Transverse colon (tissue), 4 donors: ENCODE measurements around the gene AGPAT1. TPM values are rescaled to one million over a fixed set of nuclear protein-coding genes. Genes with fewer than 3 reads are reported as not detected.

Experiments used
- DNase-seq: peaks from one replicate; pipeline ENCODE4 v3.0.0-alpha.2; 2019
- H3K27ac ChIP-seq, 4 donors: fragments of 200-600 bp; sonication (generic); 2 replicates each; pipeline ENCODE4 v1.5.1; 2016 to 2018; ENCODE audit warnings: inconsistent platforms in 4 of 4
- H3K27me3 ChIP-seq: fragments of 200-600 bp; sonication (generic); 2 replicates; pipeline ENCODE4 v1.5.1; 2017; ENCODE audit warnings: inconsistent platforms
- H3K36me3 ChIP-seq, 4 donors: fragments of 200-600 bp; sonication (generic); 2 replicates each; pipeline ENCODE4 v1.5.1; 2017 to 2019; ENCODE audit warnings: inconsistent platforms in 4 of 4
- H3K4me1 ChIP-seq, 4 donors: fragments of 200-600 bp; sonication (generic); 2 replicates each; pipeline ENCODE4 v1.5.1; 2017 to 2020; ENCODE audit warnings: inconsistent platforms in 4 of 4
- H3K4me3 ChIP-seq, 4 donors: fragments of 200-600 bp; sonication (generic); 1 replicate in 1 of 4; 2 replicates in 3 of 4; pipeline versions ENCODE4 v1.5.1 to v1.6.1; 2017 to 2019; ENCODE audit warnings: inconsistent platforms in 4 of 4
- H3K9me3 ChIP-seq, 2 donors: fragments of 200-600 bp; sonication (generic); 2 replicates each; pipeline ENCODE4 v1.5.1; 2017 to 2019; ENCODE audit warnings: inconsistent platforms in 2 of 2
- CTCF ChIP-seq, 5 experiments: fragments of 200-600 bp in 3 of 5; fragments of 450-650 bp in 2 of 5; sonication (generic) in 3 of 5; IDR thresholded peaks; 1 replicate in 2 of 5; 2 replicates in 3 of 5; pipeline ENCODE4 v1.5.1; 2016 to 2017; ENCODE audit warnings: antibody characterized with exemption in 5 of 5, inconsistent platforms in 3 of 5, mild to moderate bottlenecking in 2 of 5, moderate library complexity in 1 of 5
- EP300 ChIP-seq: sonication (generic); formaldehyde crosslinking; IDR thresholded peaks from one replicate; pipeline ENCODE4 v1.6.1; 2017; ENCODE audit warnings: antibody characterized with exemption, low read depth
- POLR2A ChIP-seq: fragments of 450-650 bp; IDR thresholded peaks from one replicate; pipeline ENCODE4 v1.6.1; 2016; ENCODE audit warnings: antibody characterized with exemption, mild to moderate bottlenecking, moderate library complexity
- POLR2AphosphoS5 ChIP-seq, 3 donors: sonication (generic); formaldehyde crosslinking; IDR thresholded peaks; one replicate each; pipeline ENCODE4 v1.6.1; 2016; ENCODE audit warnings: antibody characterized with exemption in 3 of 3
- WGBS, 2 donors: methylation state at CpG; one replicate each; pipeline ENCODE4 v1.1.5; 2018; ENCODE audit warnings: low coverage in 1 of 2; 5-methylcytosine and 5-hydroxymethylcytosine counted together
- in situ Hi-C, 4 donors: fragments of 200-750 bp; cut with MboI; loops; one replicate each; pipeline versions ENCODE4 v1.15.0 to v1.15.1; 2017; ENCODE audit warnings: low sequenced_read_pairs in 3 of 4, low pct_ligation_motif_present in 1 of 4, low pct_unique_long_range_greater_than_20kb in 1 of 4
- intact Hi-C: fragments of 100-400 bp; cut with DNase I; formaldehyde crosslinking; loops from one replicate; pipeline ENCODE4 v1.15.1; 2023; ENCODE audit warnings: low total_unique reads
- total RNA-seq, 4 donors: library from RNA; depleted of rRNA; stranded (reverse); fragments of >200 nt; gene quantifications; one replicate each; pipeline ENCODE4 v1.1.0, GENCODE V29; 2016

AGPAT1 gene
- total RNA-seq, 4 donors from 2014 or later = 17.9 to 67.2 (median 50.1) TPM

- no peaks in the 10 kb centered on the region for H3K27me3 ChIP-seq
- intact Hi-C loops (no loop called here), in situ Hi-C loops (no loop called here)
- TF ChIP-seq POLR2A (no peak), EP300 (no peak), POLR2AphosphoS5 (IDR thresholded peaks at IDR 0.05) (no peak), CTCF (IDR thresholded peaks at IDR 0.05) (no peak)
- 80 to 97% methylated on average over 4 to 11 of the region's 11 CpGs for WGBS, 2 donors
- no peak overlapping the region for H3K4me3 ChIP-seq
- peaks cover 6 to 22% (median 9%) of the 10 kb centered on the region in 4 donors for H3K4me1 ChIP-seq
- no peak overlapping the region for H3K27ac ChIP-seq
- no peaks in the 10 kb centered on the region for H3K9me3 ChIP-seq
- DNase-seq = no peak
- peaks cover 0 to 12% (median 0%) of the 10 kb centered on the region in 4 donors for H3K36me3 ChIP-seq
Observed at GRCh38 chr6:32170294-32170693, 5.6 kb downstream of the AGPAT1 start.

- DNase-seq = no peak
- Histone ChIP-seq H3K4me1 (peaks cover 0 to 11% (median 2%) of the 10 kb centered on the region in 4 donors), H3K9me3 (no peaks in the 10 kb centered on the region), H3K27ac (no peak overlapping the region), H3K36me3 (peaks cover 0 to 12% (median 0%) of the 10 kb centered on the region in 4 donors), H3K4me3 (no peak overlapping the region), H3K27me3 (no peaks in the 10 kb centered on the region)
- TF ChIP-seq EP300 (no peak), POLR2A (no peak), CTCF (IDR thresholded peaks at IDR 0.05) (no peak), POLR2AphosphoS5 (IDR thresholded peaks at IDR 0.05) (no peak)
- WGBS, 2 donors = 76% methylated on average over 11 of the region's 11 CpGs; no CpG with 5 or more reads in 1 of the 2 donors
- in situ Hi-C loops (no loop called here), intact Hi-C loops (no loop called here)
Observed at GRCh38 chr6:32168807-32169591, 6.9 kb downstream of the AGPAT1 start.

- intact Hi-C loops = no loop called here
- no peak overlapping the region for H3K27ac ChIP-seq
Observed at GRCh38 chr6:32168350-32168749, 7.5 kb downstream of the AGPAT1 start.

More at GRCh38 chr6:32168350-32168749, 7.5 kb downstream of the AGPAT1 start:
- WGBS, 2 donors = 77% methylated on average over 2 of the region's 2 CpGs; no CpG with 5 or more reads in 1 of the 2 donors
- no peaks in the 10 kb centered on the region for H3K27me3 ChIP-seq
- H3K9me3 ChIP-seq = no peaks in the 10 kb centered on the region
- TF ChIP-seq POLR2A (no peak), CTCF (IDR thresholded peaks at IDR 0.05) (no peak), POLR2AphosphoS5 (IDR thresholded peaks at IDR 0.05) (no peak), EP300 (no peak)
- H3K4me3 ChIP-seq = no peak overlapping the region
- no peak for DNase-seq
- H3K36me3 ChIP-seq = peaks cover 0 to 12% (median 0%) of the 10 kb centered on the region in 4 donors
- H3K4me1 ChIP-seq = peaks cover 0 to 6% (median 2%) of the 10 kb centered on the region in 4 donors
- in situ Hi-C loops = no loop called here
